ENCODE results near the gene ZNF280D. TPM values are rescaled to one million over a fixed set of nuclear protein-coding genes. Genes with fewer than 3 reads are reported as not detected.
A peak's percentile ranks its signal among the peaks of the same experiment; 100 is the strongest.

Gene ZNF280D
- total and polyA plus RNA-seq, 2 of the 4 experiments (the other 2 are of a cell fraction) = 8.3 to 21.0 TPM

GRCh38 chr15:56772868-56773639, 39.7 kb upstream of the ZNF280D start:
- H3K4ac ChIP-seq (ENCODE audit: low read depth, low read length) = peak overlapping the region; percentile 49; the same call in 1 of the 2 replicates
- peak overlapping the region; percentile 18 for H2BK5ac ChIP-seq (ENCODE audit: low read depth, low read length, poor library complexity, severe bottlenecking)
- H4K20me1 ChIP-seq (ENCODE audit: insufficient read depth, low read length) = no peaks in the 10 kb centered on the region
- no peak overlapping the region; the same call in 1 of the 2 replicates for H3K18ac ChIP-seq (ENCODE audit: low read depth, low read length)
- H3K9me1 ChIP-seq (ENCODE audit: insufficient read depth, low read length) = peaks cover 6% of the 10 kb centered on the region; the same call in 1 of the 2 replicates
- no peaks in the 10 kb centered on the region for H3K79me1 ChIP-seq (ENCODE audit: low read depth in 1 of 2, low read length in 2 of 2)
- H2AK9ac ChIP-seq (replicated peaks; ENCODE audit: low read depth, low read length, poor library complexity) = no peak overlapping the region
- H3K4me2 ChIP-seq (ENCODE audit: low read depth, low read length) = peak overlapping the region; percentile 69
- peak overlapping the region; percentile 38 for H2BK20ac ChIP-seq (ENCODE audit: low read depth, low read length)
- intact Hi-C loops (cut with micrococcal nuclease) (loop anchor here (2.0 kb wide), 1 partner anchor 282 kb away; no protein-coding TSS in a partner anchor), dilution Hi-C loops (cut with HindIII; ENCODE audit: low sequenced_read_pairs, unreplicated experiment) (no loop called here), in situ Hi-C loops (cut with MboI; ENCODE audit: low sequenced_read_pairs) (no loop called here)
- peaks cover 4% of the 10 kb centered on the region for H3K4me1 ChIP-seq (ENCODE audit: control insufficient read depth, insufficient read depth, low read length)
- no TSS peak for BruUV-seq (replicated peaks)
- peak overlapping the region; percentile 11; the same call in 1 of the 2 replicates for H3K23ac ChIP-seq (ENCODE audit: low read depth, low read length)
- POLR2A ChIA-PET (ENCODE audit: unreplicated experiment) = no interaction called here
- H3K27me3 ChIP-seq (ENCODE audit: control insufficient read depth, insufficient read depth, low read length) = no peaks in the 10 kb centered on the region
- H4K5ac ChIP-seq (ENCODE audit: low read depth, low read length) = no peak overlapping the region
- H2AK5ac ChIP-seq (ENCODE audit: low read depth, low read length) = no peak overlapping the region
- TF ChIP-seq, protein P1, sequence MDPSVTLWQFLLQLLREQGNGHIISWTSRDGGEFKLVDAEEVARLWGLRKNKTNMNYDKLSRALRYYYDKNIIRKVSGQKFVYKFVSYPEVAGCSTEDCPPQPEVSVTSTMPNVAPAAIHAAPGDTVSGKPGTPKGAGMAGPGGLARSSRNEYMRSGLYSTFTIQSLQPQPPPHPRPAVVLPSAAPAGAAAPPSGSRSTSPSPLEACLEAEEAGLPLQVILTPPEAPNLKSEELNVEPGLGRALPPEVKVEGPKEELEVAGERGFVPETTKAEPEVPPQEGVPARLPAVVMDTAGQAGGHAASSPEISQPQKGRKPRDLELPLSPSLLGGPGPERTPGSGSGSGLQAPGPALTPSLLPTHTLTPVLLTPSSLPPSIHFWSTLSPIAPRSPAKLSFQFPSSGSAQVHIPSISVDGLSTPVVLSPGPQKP (IDR thresholded peaks at IDR 0.05; ENCODE audit: borderline replicate concordance, low read depth, low read length) = no peak
- TF ChIP-seq MAFK (IDR thresholded peaks at IDR 0.05; ENCODE audit: low read depth, low read length) = 0 out of 2 replicates have a peak, but pooled peaks have one; percentile 15
- H3K36me3 ChIP-seq (ENCODE audit: control insufficient read depth, insufficient read depth, low read length) = no peaks in the 10 kb centered on the region
- H2BK15ac ChIP-seq (ENCODE audit: low read depth, low read length) = peak overlapping the region; percentile 17; the same call in 2 of the 3 replicates
- DNase-seq (peak; percentile 74), ATAC-seq (ENCODE audit: low read depth) (peak; percentile 84)
- H3K9me3 ChIP-seq (ENCODE audit: control insufficient read depth, insufficient read depth, low read length) = no peaks in the 10 kb centered on the region
- H3K27ac ChIP-seq (ENCODE audit: insufficient read depth, low read length) = peak overlapping the region; percentile 15; the same call in 1 of the 2 replicates
- 20% methylated on average over 1 of the region's 6 CpGs; no CpG with 5 or more reads in 1 of the 2 experiments for WGBS, 2 experiments (ENCODE audit: extremely low coverage in 2 of 2, insufficient read length in 1 of 2)
- peak overlapping the region; percentile 3; the same call in 1 of the 2 replicates for H3K14ac ChIP-seq (replicated peaks; ENCODE audit: low read depth, low read length)
- no peak overlapping the region for H3K9ac ChIP-seq (ENCODE audit: low read depth, low read length)
- H2BK120ac ChIP-seq (ENCODE audit: low read depth, low read length) = peak overlapping the region; percentile 44
- H3K56ac ChIP-seq (ENCODE audit: extremely low read depth, insufficient read depth, low read length) = no peak overlapping the region
- H3K4me3 ChIP-seq (ENCODE audit: insufficient read depth, low read depth, low read length) = no peak overlapping the region
- H4K91ac ChIP-seq (ENCODE audit: insufficient read depth, low read depth, low read length) = no peak overlapping the region; the same call in 1 of the 2 replicates
- no peak overlapping the region for H2AFZ ChIP-seq (replicated peaks; ENCODE audit: low read length, poor library complexity)
- peak overlapping the region in 1 of 2 experiments; percentile 4; a peak in 1 of 4 replicates for H4K8ac ChIP-seq (ENCODE audit: low read depth in 2 of 2, low read length in 2 of 2)
- CTCF ChIA-PET = no interaction called here
